Measurements from ENCODE around the gene SAMD9.
"Not testable (repeated sequence)": the region's sequence is repeated elsewhere in the genome, so short reads cannot be mapped to it uniquely, and the experiment has no call there.

SAMD9 gene

DNA sequence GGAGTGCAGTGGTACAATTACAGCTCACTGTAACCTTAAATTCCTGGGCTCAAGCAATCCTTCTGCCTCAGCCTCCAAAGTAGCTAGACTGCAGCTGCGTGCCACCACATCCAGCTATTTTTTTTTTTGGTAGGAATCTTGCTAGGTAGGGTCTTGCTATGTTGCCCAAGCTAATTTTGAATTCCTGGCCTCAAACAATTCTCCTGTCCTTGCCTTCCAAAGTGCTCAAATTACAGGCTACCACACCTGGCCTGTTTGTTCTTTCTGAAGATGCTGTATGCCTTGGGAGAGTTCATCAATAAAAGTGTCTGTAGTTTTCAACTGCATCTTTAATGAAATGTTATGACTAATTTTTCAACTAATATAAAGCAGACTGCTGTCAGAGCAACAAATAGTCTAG is 452 bp downstream of the SAMD9 start:
- DNase-seq (ENCODE audit: low read depth): no peak
- peak overlapping the region; percentile 65 for H3K4me3 ChIP-seq (ENCODE audit: low read depth, low read length)
- TF ChIP-seq, protein P1, sequence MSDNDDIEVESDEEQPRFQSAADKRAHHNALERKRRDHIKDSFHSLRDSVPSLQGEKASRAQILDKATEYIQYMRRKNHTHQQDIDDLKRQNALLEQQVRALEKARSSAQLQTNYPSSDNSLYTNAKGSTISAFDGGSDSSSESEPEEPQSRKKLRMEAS (IDR thresholded peaks at IDR 0.05; ENCODE audit: low read depth, low read length): no peak
- no peak for TF ChIP-seq MYC (IDR thresholded peaks at IDR 0.05; ENCODE audit: low read depth, low read length)
- TF ChIP-seq POLR2A (IDR thresholded peaks at IDR 0.05; ENCODE audit: extremely low read depth, insufficient read length): no peak
- TF ChIP-seq CTCF (IDR thresholded peaks at IDR 0.05; ENCODE audit: low read depth, low read length): no peak

DNA sequence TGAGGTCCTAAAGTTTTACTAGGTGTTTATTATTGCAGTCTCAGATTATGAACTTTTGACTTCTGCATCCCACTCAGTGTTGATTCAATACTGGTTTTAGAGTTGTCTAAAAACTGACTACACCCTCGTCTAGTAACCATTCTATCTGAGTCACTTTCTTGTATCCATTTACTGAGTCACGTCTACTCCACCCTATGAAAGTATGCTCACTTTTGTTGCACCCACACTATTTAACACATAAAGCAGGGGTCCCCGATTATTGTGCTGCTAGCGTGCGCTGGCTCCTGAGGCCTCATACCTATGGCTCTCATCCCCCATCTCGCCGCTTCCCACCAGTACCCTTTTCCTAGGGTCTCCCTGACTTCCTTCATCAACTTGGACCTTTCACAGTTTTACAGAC is 2.0 kb downstream of the SAMD9 start:
- H3K4me3 ChIP-seq (ENCODE audit: low read depth, low read length): peak overlapping the region; percentile 65
- TF ChIP-seq POLR2A (IDR thresholded peaks at IDR 0.05; ENCODE audit: extremely low read depth, insufficient read length): no peak
- TF ChIP-seq, protein P1 (IDR thresholded peaks at IDR 0.05; ENCODE audit: low read depth, low read length): no peak
- no peak for TF ChIP-seq MYC (IDR thresholded peaks at IDR 0.05; ENCODE audit: low read depth, low read length)
- TF ChIP-seq CTCF (IDR thresholded peaks at IDR 0.05; ENCODE audit: low read depth, low read length): no peak

GRCh38 chr7:93108003-93108402 is 9.8 kb downstream of the SAMD9 start:
- TF ChIP-seq CTCF (IDR thresholded peaks at IDR 0.05; ENCODE audit: low read depth, low read length) (no peak), MYC (IDR thresholded peaks at IDR 0.05; ENCODE audit: low read depth, low read length) (no peak), POLR2A (IDR thresholded peaks at IDR 0.05; ENCODE audit: extremely low read depth, insufficient read length) (no peak)
- TF ChIP-seq, protein P1 (IDR thresholded peaks at IDR 0.05; ENCODE audit: low read depth, low read length): no peak
- H3K4me3 ChIP-seq (ENCODE audit: low read depth, low read length): no peak overlapping the region
- no peak for DNase-seq (ENCODE audit: low read depth)

More for the DNA sequence above, 2.0 kb downstream of the SAMD9 start:
- no peak for DNase-seq (ENCODE audit: low read depth)

DNA sequence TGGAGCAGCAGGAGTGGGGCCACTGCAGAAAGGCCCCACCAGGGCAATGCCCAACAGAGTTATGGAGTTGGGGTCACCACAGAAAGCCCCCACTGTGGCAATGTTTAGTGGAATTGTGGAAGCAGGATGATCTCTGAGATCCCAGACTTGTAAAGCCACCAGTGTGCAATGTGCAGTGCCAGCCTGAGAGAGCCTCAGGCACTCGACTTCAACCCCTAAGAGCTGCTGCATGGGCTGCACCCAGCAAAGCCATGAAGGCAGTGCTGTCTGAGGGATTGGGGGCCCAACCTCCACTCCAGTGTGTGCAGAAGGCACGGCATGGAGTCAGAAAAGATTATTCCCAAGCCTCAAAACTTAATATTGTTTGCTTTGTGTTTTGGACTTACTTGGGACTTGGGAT is 20.4 kb downstream of the SAMD9 start:
- H3K4me3 ChIP-seq (ENCODE audit: low read depth, low read length): no peak overlapping the region
- no peak for TF ChIP-seq MYC (IDR thresholded peaks at IDR 0.05; ENCODE audit: low read depth, low read length)
- DNase-seq (ENCODE audit: low read depth): no peak

- H3K4me3 ChIP-seq (ENCODE audit: low read depth, low read length): no peak overlapping the region
- peak; percentile 63 for DNase-seq (ENCODE audit: low read depth)
- TF ChIP-seq POLR2A (IDR thresholded peaks at IDR 0.05; ENCODE audit: extremely low read depth, insufficient read length) (no peak), CTCF (IDR thresholded peaks at IDR 0.05; ENCODE audit: low read depth, low read length) (peak; percentile 56)
- TF ChIP-seq, protein P1 (IDR thresholded peaks at IDR 0.05; ENCODE audit: low read depth, low read length): no peak
Observed at GRCh38 chr7:93092757-93093370, 24.9 kb downstream of the SAMD9 start.

DNA sequence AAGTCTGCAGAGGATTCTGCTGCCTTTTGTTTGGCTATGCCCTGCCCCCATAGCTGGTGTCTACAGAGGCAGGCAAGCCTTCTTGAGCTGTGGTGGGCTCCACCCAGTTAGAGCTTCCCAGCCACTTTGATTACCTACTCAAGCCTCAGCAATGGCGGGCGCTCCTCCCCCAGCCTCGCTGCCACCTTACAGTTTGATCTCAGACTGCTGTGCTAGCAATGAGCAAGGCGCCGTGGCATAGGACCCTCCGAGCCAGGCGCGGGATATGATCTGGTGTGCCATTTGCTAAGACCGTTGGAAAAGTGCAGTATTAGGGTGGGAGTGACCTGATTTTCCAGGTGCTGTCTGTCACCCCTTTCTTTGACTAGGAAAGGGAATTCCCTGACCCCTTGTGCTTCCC is 44.4 kb downstream of the SAMD9 start:
- DNase-seq (ENCODE audit: low read depth); H3K4me3 ChIP-seq (ENCODE audit: low read depth, low read length): not testable (repeated sequence)

DNA sequence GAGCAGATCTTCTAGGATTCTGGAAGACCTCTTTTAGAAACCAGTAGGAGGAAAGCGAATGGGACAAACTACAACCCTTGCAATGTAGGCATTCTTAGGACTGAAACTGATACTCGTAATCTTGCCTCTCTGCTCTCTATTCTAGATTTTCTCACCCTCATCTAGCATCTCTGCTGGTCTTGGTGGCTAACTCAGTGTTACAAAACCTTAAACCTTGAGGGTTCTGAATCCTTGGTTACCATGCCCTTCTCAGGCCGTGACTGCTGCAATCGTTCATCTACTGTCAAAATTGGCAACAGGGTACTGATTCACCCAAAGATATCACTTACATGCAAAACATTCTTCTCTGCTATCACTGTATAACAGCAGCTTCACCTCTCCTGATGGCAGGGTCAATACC is 55.2 kb downstream of the SAMD9 start:
- TF ChIP-seq POLR2A (IDR thresholded peaks at IDR 0.05; ENCODE audit: extremely low read depth, insufficient read length) (no peak), MYC (IDR thresholded peaks at IDR 0.05; ENCODE audit: low read depth, low read length) (no peak), CTCF (IDR thresholded peaks at IDR 0.05; ENCODE audit: low read depth, low read length) (no peak)
- TF ChIP-seq, protein P1 (IDR thresholded peaks at IDR 0.05; ENCODE audit: low read depth, low read length): no peak
- no peak overlapping the region for H3K4me3 ChIP-seq (ENCODE audit: low read depth, low read length)
- DNase-seq (ENCODE audit: low read depth): no peak

Measured in NB4 (cell line).